HCT116 (cell line): Measurements from ENCODE around the gene SHISA6. TPM values are rescaled to one million over a fixed set of nuclear protein-coding genes. Genes with fewer than 3 reads are reported as not detected.

Experiments
- ATAC-seq: fragments of 200-7000 bp; cut with Tn5 transposase; 2 replicates; pipeline ENCODE4 v1.9.1; 2020; ENCODE audit warnings: mild to moderate bottlenecking, moderate library complexity
- BruUV-seq: library from RNA; stranded (reverse); fragments of 400-500 nt; replicated peaks from 2 replicates; lab custom pipeline; 2021; lab: Mats Ljungman, UMichigan
- CTCF ChIA-PET: fragments of 300-600 bp; sonication (Branson Sonifier 250); formaldehyde crosslinking; loops from one replicate; lab custom pipeline; 2021; ENCODE audit warnings: antibody characterized with exemption; lab: Charles Lee
- POLR2A ChIA-PET: fragments of 300-600, 350-600 bp; sonication (Branson Sonifier 250); formaldehyde crosslinking; loops from one replicate; lab custom pipeline; 2021; ENCODE audit warnings: antibody characterized with exemption; lab: Charles Lee
- RAD21 ChIA-PET, 2 experiments: fragments of 300-600 bp; sonication (Branson Sonifier 250); formaldehyde crosslinking; loops; one replicate each; lab custom pipeline; 2023; ENCODE audit warnings: low total read pairs in 2 of 2; ENCODE audit not compliant: uncharacterized antibody in 2 of 2, unreplicated experiment in 2 of 2, low non-redundant PET in 1 of 2; lab: Charles Lee
- DNase-seq: peaks from one replicate; pipeline ENCODE4 v3.0.0-alpha.2; 2010; ENCODE audit warnings: low read depth, low spot score
- H2AFZ ChIP-seq: fragments of 200-600 bp; shearing (Covaris generic), sonication (generic); 2 replicates; pipeline ENCODE4 v1.6.1; 2017; ENCODE audit warnings: low read depth, mixed run types, mixed read lengths, antibody characterized with exemption, low read length; ENCODE audit not compliant: poor library complexity, severe bottlenecking
- H3K27ac ChIP-seq: 2 replicates; pipeline ENCODE4 v1.5.1; 2012; ENCODE audit warnings: low read depth, low read length
- H3K27me3 ChIP-seq: fragments of 200-600 bp; sonication (generic); 2 replicates; pipeline ENCODE4 v1.6.1; 2016; ENCODE audit warnings: mixed run types, low read length, mixed read lengths; ENCODE audit not compliant: insufficient read depth
- H3K36me3 ChIP-seq, 2 experiments: fragments of 200-500 bp in 1 of 2; fragments of 200-600 bp in 1 of 2; sonication (Bioruptor generic) in 1 of 2; sonication (generic) in 1 of 2; 2 replicates each; pipeline versions ENCODE4 v1.5.1 to v1.6.1; 2014 to 2016; ENCODE audit warnings: low read length in 2 of 2, inconsistent platforms in 1 of 2, mixed read lengths in 1 of 2, mixed run types in 1 of 2; ENCODE audit not compliant: insufficient read depth in 2 of 2, control insufficient read depth in 1 of 2
- H3K4me1 ChIP-seq, 2 experiments: fragments of 200-600 bp in 1 of 2; sonication (generic) in 1 of 2; 2 replicates each; pipeline versions ENCODE4 v1.5.1 to v1.6.1; 2012 to 2017; ENCODE audit warnings: low read length in 2 of 2, inconsistent platforms in 1 of 2, mild to moderate bottlenecking in 1 of 2, mixed read lengths in 1 of 2, mixed run types in 1 of 2, moderate library complexity in 1 of 2; ENCODE audit not compliant: insufficient read depth in 2 of 2, control insufficient read depth in 1 of 2
- H3K4me2 ChIP-seq: fragments of 200-600 bp; sonication (generic); 2 replicates; pipeline ENCODE4 v1.6.1; 2017; ENCODE audit warnings: mixed run types, low read length, mixed read lengths
- H3K4me3 ChIP-seq, 2 experiments: fragments of 200-600 bp in 1 of 2; sonication (generic) in 1 of 2; replicated peaks in 1 of 2; 2 replicates each; pipeline ENCODE4 v1.5.1; 2011 to 2016; ENCODE audit warnings: low read length in 2 of 2, control low read depth in 1 of 2, low read depth in 1 of 2, mild to moderate bottlenecking in 1 of 2, mixed read lengths in 1 of 2, mixed run types in 1 of 2
- H3K79me2 ChIP-seq: fragments of 200-600 bp; sonication (generic); 2 replicates; pipeline ENCODE4 v1.6.1; 2017; ENCODE audit warnings: mild to moderate bottlenecking, mixed run types, low read length, moderate library complexity, mixed read lengths; ENCODE audit not compliant: insufficient read depth
- H3K9ac ChIP-seq: fragments of 200-600 bp; sonication (generic); 2 replicates; pipeline ENCODE4 v1.6.1; 2016; ENCODE audit warnings: low read length, mixed read lengths
- H3K9me2 ChIP-seq: fragments of 200-600 bp; sonication (generic), shearing (Covaris generic); 2 replicates; pipeline ENCODE4 v1.6.1; 2017; ENCODE audit warnings: mixed run types, mild to moderate bottlenecking, moderate library complexity; ENCODE audit not compliant: insufficient read depth
- H3K9me3 ChIP-seq, 2 experiments: fragments of 200-500 bp in 1 of 2; fragments of 200-600 bp in 1 of 2; sonication (Bioruptor generic) in 1 of 2; sonication (generic) in 1 of 2; 2 replicates each; pipeline ENCODE4 v1.6.1; 2014 to 2017; ENCODE audit warnings: low read length in 2 of 2, mixed read lengths in 2 of 2, inconsistent platforms in 1 of 2, low read depth in 1 of 2, mild to moderate bottlenecking in 1 of 2, mixed run types in 1 of 2, moderate library complexity in 1 of 2; ENCODE audit not compliant: control insufficient read depth in 1 of 2, insufficient read depth in 1 of 2
- H4K20me1 ChIP-seq: fragments of 200-600 bp; sonication (generic), shearing (Covaris generic); 2 replicates; pipeline ENCODE4 v1.6.1; 2017; ENCODE audit warnings: mixed run types, mild to moderate bottlenecking, moderate library complexity; ENCODE audit not compliant: insufficient read depth
- CBX3 ChIP-seq: IDR thresholded peaks from 2 replicates; pipeline ENCODE4 v1.6.1; 2012; ENCODE audit warnings: low read depth
- FOSL1 ChIP-seq: IDR thresholded peaks from 2 replicates; pipeline ENCODE4 v1.6.1; 2012; ENCODE audit warnings: low read depth
- POLR2AphosphoS5 ChIP-seq: IDR thresholded peaks from 2 replicates; pipeline ENCODE4 v1.6.1; 2011; ENCODE audit warnings: mild to moderate bottlenecking, low read depth, low read length, moderate library complexity
- RAD21 ChIP-seq: IDR thresholded peaks from 2 replicates; pipeline ENCODE4 v1.6.1; 2012; ENCODE audit warnings: low read depth, mild to moderate bottlenecking
- SIN3A ChIP-seq: IDR thresholded peaks from 2 replicates; pipeline ENCODE4 v1.6.1; 2012; ENCODE audit warnings: low read depth
- SP1 ChIP-seq: IDR thresholded peaks from 2 replicates; pipeline ENCODE4 v1.6.1; 2012; ENCODE audit warnings: low read depth
- TCF7L2 ChIP-seq: IDR thresholded peaks from 2 replicates; pipeline ENCODE4 v1.7.0; 2011; ENCODE audit warnings: borderline replicate concordance, inconsistent platforms; ENCODE audit not compliant: insufficient read depth, insufficient read length; ENCODE audit errors: extremely low read depth
- intact Hi-C: fragments of 100-400 bp; cut with micrococcal nuclease; formaldehyde crosslinking; loops from 2 replicates; pipeline ENCODE4 v1.10.0; 2022
- total RNA-seq: library from RNA; stranded (reverse); gene quantifications from one replicate; pipeline ENCODE4 v1.2.1, GENCODE V29; 2021; ENCODE audit not compliant: unreplicated experiment
- TF ChIP-seq, protein P1 (sequence below): IDR thresholded peaks from 2 replicates; pipeline ENCODE4 v1.6.1; 2012
- TF ChIP-seq, protein P2 (sequence below): IDR thresholded peaks from 2 replicates; pipeline ENCODE4 v1.6.1; 2012; ENCODE audit warnings: low read depth

Gene SHISA6
- total RNA-seq, 1 experiment from 2014 or later, result not detected

DNA sequence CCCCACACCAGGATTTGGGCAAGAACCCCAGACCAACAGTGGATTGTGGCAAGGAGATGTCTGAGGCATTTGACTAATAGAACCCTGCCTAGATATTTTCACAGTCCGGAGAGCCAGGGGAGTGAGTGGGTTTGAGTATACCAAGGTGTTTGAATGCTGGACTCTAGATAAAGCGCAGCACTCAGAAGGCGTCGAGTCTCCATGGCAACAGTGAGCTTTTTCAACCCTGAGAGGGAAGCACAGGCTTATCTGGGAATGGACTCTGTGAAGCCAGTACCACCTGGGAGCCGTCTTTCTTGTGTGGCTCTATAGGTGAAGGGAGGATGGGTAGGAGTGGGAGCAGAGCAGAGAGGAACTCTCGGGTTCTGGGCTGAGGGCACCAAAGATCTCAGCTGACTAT is 147.0 kb downstream of the SHISA6 start:
- ATAC-seq, result no peak
- TF ChIP-seq POLR2AphosphoS5 (no peak), CBX3 (no peak), FOSL1 (no peak), RAD21 (no peak), SP1 (no peak), SIN3A (no peak), TCF7L2 (no peak)
- TF ChIP-seq, protein P1, sequence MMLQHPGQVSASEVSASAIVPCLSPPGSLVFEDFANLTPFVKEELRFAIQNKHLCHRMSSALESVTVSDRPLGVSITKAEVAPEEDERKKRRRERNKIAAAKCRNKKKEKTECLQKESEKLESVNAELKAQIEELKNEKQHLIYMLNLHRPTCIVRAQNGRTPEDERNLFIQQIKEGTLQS, result no peak
- TF ChIP-seq, protein P2, sequence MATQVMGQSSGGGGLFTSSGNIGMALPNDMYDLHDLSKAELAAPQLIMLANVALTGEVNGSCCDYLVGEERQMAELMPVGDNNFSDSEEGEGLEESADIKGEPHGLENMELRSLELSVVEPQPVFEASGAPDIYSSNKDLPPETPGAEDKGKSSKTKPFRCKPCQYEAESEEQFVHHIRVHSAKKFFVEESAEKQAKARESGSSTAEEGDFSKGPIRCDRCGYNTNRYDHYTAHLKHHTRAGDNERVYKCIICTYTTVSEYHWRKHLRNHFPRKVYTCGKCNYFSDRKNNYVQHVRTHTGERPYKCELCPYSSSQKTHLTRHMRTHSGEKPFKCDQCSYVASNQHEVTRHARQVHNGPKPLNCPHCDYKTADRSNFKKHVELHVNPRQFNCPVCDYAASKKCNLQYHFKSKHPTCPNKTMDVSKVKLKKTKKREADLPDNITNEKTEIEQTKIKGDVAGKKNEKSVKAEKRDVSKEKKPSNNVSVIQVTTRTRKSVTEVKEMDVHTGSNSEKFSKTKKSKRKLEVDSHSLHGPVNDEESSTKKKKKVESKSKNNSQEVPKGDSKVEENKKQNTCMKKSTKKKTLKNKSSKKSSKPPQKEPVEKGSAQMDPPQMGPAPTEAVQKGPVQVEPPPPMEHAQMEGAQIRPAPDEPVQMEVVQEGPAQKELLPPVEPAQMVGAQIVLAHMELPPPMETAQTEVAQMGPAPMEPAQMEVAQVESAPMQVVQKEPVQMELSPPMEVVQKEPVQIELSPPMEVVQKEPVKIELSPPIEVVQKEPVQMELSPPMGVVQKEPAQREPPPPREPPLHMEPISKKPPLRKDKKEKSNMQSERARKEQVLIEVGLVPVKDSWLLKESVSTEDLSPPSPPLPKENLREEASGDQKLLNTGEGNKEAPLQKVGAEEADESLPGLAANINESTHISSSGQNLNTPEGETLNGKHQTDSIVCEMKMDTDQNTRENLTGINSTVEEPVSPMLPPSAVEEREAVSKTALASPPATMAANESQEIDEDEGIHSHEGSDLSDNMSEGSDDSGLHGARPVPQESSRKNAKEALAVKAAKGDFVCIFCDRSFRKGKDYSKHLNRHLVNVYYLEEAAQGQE, result no peak
- TF ChIP-seq, all 23 proteins: peak for 0
- Histone ChIP-seq H2AFZ (no peak overlapping the region), H3K36me3 (no peaks in the 10 kb centered on the region), H3K4me1 (no peaks in the 10 kb centered on the region), H3K79me2 (no peaks in the 10 kb centered on the region), H3K9me2 (no peaks in the 10 kb centered on the region), H3K4me3 (no peak overlapping the region), H3K4me2 (no peak overlapping the region), H4K20me1 (no peaks in the 10 kb centered on the region), H3K9me3 (peaks cover 0 to 41% of the 10 kb centered on the region in 2 experiments; a peak in 2 of 4 replicates), H3K27ac (no peak overlapping the region), H3K27me3 (no peaks in the 10 kb centered on the region), H3K9ac (no peak overlapping the region)
- ChIA-PET CTCF (no interaction called here), RAD21 (no interaction called here), POLR2A (no interaction called here)
- no peak for DNase-seq
- no TSS peak for BruUV-seq
- intact Hi-C loops, result no loop called here
